Measurements from ENCODE around the gene ISG15. TPM values are rescaled to one million over a fixed set of nuclear protein-coding genes. Genes with fewer than 3 reads are reported as not detected.

Gene ISG15
- total RNA-seq, 1 experiment from 2014 or later, result 63.1 TPM

GRCh38 chr1:995665-996633 is 17.3 kb upstream of the ISG15 start:
- Histone ChIP-seq H3K36me3 (ENCODE audit: control insufficient read depth, insufficient read depth, low read length) (no peaks in the 10 kb centered on the region), H3K9me3 (peaks cover 8% of the 10 kb centered on the region; the same call in 1 of the 2 replicates), H3K4me3 (ENCODE audit: low read depth, low read length) (no peak overlapping the region), H3K4me1 (peaks cover 19% of the 10 kb centered on the region), H3K27me3 (replicated peaks; ENCODE audit: control insufficient read depth, insufficient read depth, low read length) (no peaks in the 10 kb centered on the region)
- no peak for TF ChIP-seq CTCF (IDR thresholded peaks at IDR 0.05; ENCODE audit: insufficient read depth in 1 of 2, low read depth in 1 of 2, low read length in 1 of 2, severe bottlenecking in 1 of 2, unreplicated experiment in 1 of 2)
- Mint-ChIP-seq H3K4me1 (ENCODE audit: low read depth, unreplicated experiment) (no peaks in the 10 kb centered on the region), H3K27me3 (ENCODE audit: insufficient read depth, unreplicated experiment) (no peaks in the 10 kb centered on the region), H3K9me3 (ENCODE audit: unreplicated experiment) (no peaks in the 10 kb centered on the region), H3K36me3 (ENCODE audit: insufficient read depth, unreplicated experiment) (peaks cover 40% of the 10 kb centered on the region), H3K4me3 (ENCODE audit: unreplicated experiment) (peak overlapping the region; percentile 30), H3K27ac (ENCODE audit: unreplicated experiment) (peak overlapping the region; percentile 21)
- CTCF ChIA-PET, result no interaction called here
- peak; percentile 74 to 84 for DNase-seq
- intact Hi-C loops (cut with micrococcal nuclease; ENCODE audit: unreplicated experiment), result loop anchor here (5.0 kb wide), 1 partner anchor 76 kb away; the partner anchor contains the start of gene RNF223
- BruUV-seq (replicated peaks), result no TSS peak
- POLR2A ChIA-PET, result no interaction called here

- intact Hi-C loops (cut with micrococcal nuclease; ENCODE audit: unreplicated experiment), result loop anchor here (5.0 kb wide), 1 partner anchor 75 kb away; the partner anchor contains the start of gene RNF223
- ChIA-PET POLR2A (interaction anchor here (0.7 to 1.0 kb wide), 2 partner anchors 17 to 119 kb away, joined by 3 read pairs; partner anchors contain the start of genes C1orf159 and ISG15), CTCF (no interaction called here)
- H3K27me3 ChIP-seq (replicated peaks; ENCODE audit: control insufficient read depth, insufficient read depth, low read length), result no peaks in the 10 kb centered on the region
- BruUV-seq (replicated peaks), result no TSS peak
- Mint-ChIP-seq H3K27ac (ENCODE audit: unreplicated experiment) (no peak overlapping the region), H3K27me3 (ENCODE audit: insufficient read depth, unreplicated experiment) (no peaks in the 10 kb centered on the region), H3K4me1 (ENCODE audit: low read depth, unreplicated experiment) (no peaks in the 10 kb centered on the region), H3K36me3 (ENCODE audit: insufficient read depth, unreplicated experiment) (peaks cover 36% of the 10 kb centered on the region), H3K4me3 (ENCODE audit: unreplicated experiment) (peak overlapping the region; percentile 48), H3K9me3 (ENCODE audit: unreplicated experiment) (no peaks in the 10 kb centered on the region)
- H3K9me3 ChIP-seq, result peaks cover 5% of the 10 kb centered on the region; the same call in 1 of the 2 replicates
- H3K4me1 ChIP-seq, result peaks cover 19% of the 10 kb centered on the region
- no peak for TF ChIP-seq CTCF (IDR thresholded peaks at IDR 0.05; ENCODE audit: insufficient read depth in 1 of 2, low read depth in 1 of 2, low read length in 1 of 2, severe bottlenecking in 1 of 2, unreplicated experiment in 1 of 2)
- DNase-seq, result peak in 1 of 2 experiments; percentile 42
- no peaks in the 10 kb centered on the region for H3K36me3 ChIP-seq (ENCODE audit: control insufficient read depth, insufficient read depth, low read length)
- H3K4me3 ChIP-seq (ENCODE audit: low read depth, low read length), result no peak overlapping the region
Measured at GRCh38 chr1:996851-997712, 16.2 kb upstream of the ISG15 start.

- peak in 1 of 2 experiments; percentile 34 for DNase-seq
Measured at GRCh38 chr1:997713-997992, 15.6 kb upstream of the ISG15 start.

More at GRCh38 chr1:997713-997992, 15.6 kb upstream of the ISG15 start:
- Mint-ChIP-seq H3K36me3 (ENCODE audit: insufficient read depth, unreplicated experiment) (peaks cover 35% of the 10 kb centered on the region), H3K27ac (ENCODE audit: unreplicated experiment) (no peak overlapping the region), H3K27me3 (ENCODE audit: insufficient read depth, unreplicated experiment) (no peaks in the 10 kb centered on the region), H3K4me1 (ENCODE audit: low read depth, unreplicated experiment) (no peaks in the 10 kb centered on the region), H3K9me3 (ENCODE audit: unreplicated experiment) (no peaks in the 10 kb centered on the region), H3K4me3 (ENCODE audit: unreplicated experiment) (peak overlapping the region; percentile 48)
- CTCF ChIA-PET, result no interaction called here
- Histone ChIP-seq H3K4me3 (ENCODE audit: low read depth, low read length) (no peak overlapping the region), H3K27me3 (replicated peaks; ENCODE audit: control insufficient read depth, insufficient read depth, low read length) (no peaks in the 10 kb centered on the region), H3K4me1 (peaks cover 20% of the 10 kb centered on the region), H3K36me3 (ENCODE audit: control insufficient read depth, insufficient read depth, low read length) (no peaks in the 10 kb centered on the region), H3K9me3 (no peaks in the 10 kb centered on the region)
- no peak for TF ChIP-seq CTCF (IDR thresholded peaks at IDR 0.05; ENCODE audit: insufficient read depth in 1 of 2, low read depth in 1 of 2, low read length in 1 of 2, severe bottlenecking in 1 of 2, unreplicated experiment in 1 of 2)
- intact Hi-C loops (cut with micrococcal nuclease; ENCODE audit: unreplicated experiment), result loop anchor here (5.0 kb wide), 1 partner anchor 75 kb away; the partner anchor contains the start of gene RNF223
- BruUV-seq (replicated peaks), result no TSS peak
- POLR2A ChIA-PET, result interaction anchor here (1.0 kb wide), 1 partner anchor 16 kb away, joined by 3 read pairs; the partner anchor contains the start of gene ISG15
